AG09319 (cell line): Measurements from ENCODE around the gene SCARB1.

Experiments
- DNase-seq: peaks from one replicate; pipeline ENCODE4 v3.0.0-alpha.2; 2010; ENCODE audit warnings: low read depth; ENCODE audit errors: extremely low read depth
- TF ChIP-seq, protein P1 (sequence below): IDR thresholded peaks from 2 replicates; pipeline ENCODE4 v1.5.1; 2011; ENCODE audit warnings: low read depth, mild to moderate bottlenecking, inconsistent platforms, low read length, moderate library complexity

SCARB1 gene

DNA sequence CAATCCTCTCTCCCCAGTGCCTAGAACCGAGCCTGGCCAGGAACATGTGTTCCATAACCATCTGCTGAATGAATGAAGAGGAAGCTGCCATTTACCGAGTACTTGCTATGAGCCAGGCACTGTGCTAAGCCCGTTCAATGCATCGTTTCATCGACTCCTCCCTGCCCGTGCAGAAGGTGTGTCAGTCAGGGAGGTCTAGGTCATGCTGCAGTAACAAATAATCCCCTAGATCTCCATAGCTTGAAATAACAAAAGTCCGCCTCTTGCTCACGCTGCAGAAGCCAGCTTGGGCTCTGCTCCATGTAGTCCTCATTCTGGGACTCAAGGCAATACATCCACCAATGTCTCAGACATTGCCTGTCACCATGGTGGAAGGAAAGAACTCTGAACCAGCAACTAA is 101.3 kb downstream of the SCARB1 start:
- TF ChIP-seq, protein P1, sequence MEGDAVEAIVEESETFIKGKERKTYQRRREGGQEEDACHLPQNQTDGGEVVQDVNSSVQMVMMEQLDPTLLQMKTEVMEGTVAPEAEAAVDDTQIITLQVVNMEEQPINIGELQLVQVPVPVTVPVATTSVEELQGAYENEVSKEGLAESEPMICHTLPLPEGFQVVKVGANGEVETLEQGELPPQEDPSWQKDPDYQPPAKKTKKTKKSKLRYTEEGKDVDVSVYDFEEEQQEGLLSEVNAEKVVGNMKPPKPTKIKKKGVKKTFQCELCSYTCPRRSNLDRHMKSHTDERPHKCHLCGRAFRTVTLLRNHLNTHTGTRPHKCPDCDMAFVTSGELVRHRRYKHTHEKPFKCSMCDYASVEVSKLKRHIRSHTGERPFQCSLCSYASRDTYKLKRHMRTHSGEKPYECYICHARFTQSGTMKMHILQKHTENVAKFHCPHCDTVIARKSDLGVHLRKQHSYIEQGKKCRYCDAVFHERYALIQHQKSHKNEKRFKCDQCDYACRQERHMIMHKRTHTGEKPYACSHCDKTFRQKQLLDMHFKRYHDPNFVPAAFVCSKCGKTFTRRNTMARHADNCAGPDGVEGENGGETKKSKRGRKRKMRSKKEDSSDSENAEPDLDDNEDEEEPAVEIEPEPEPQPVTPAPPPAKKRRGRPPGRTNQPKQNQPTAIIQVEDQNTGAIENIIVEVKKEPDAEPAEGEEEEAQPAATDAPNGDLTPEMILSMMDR: no peak
- no peak for DNase-seq

- TF ChIP-seq, protein P1: no peak
- DNase-seq: no peak
These were observed 101.8 kb downstream of the SCARB1 start for GRCh38 chr12:124761871-124762270.

DNA sequence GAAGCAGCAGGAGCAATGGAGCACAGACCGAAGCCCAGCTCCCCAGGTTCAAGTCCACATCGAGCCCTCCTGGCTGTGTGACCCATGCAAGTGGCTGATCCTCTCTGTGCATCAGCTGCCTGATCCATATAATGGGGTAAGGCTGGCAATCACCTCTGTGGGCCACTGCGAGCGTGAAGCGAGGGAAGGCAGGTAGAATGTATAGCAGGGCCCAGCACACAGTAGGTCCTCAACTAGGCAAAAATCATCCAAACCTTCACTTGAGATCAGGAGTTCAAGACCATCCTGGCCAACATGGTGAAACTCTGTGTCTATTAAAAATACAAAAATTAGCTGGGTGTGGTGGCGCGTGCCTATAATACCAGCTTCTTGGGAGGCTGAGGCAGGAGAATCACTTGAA is 102.6 kb downstream of the SCARB1 start:
- TF ChIP-seq, protein P1: no peak

GRCh38 chr12:124760560-124760959 is 103.1 kb downstream of the SCARB1 start:
- no peak for DNase-seq
- TF ChIP-seq, protein P1: no peak

More for the DNA sequence above, 102.6 kb downstream of the SCARB1 start:
- no peak for DNase-seq

DNA sequence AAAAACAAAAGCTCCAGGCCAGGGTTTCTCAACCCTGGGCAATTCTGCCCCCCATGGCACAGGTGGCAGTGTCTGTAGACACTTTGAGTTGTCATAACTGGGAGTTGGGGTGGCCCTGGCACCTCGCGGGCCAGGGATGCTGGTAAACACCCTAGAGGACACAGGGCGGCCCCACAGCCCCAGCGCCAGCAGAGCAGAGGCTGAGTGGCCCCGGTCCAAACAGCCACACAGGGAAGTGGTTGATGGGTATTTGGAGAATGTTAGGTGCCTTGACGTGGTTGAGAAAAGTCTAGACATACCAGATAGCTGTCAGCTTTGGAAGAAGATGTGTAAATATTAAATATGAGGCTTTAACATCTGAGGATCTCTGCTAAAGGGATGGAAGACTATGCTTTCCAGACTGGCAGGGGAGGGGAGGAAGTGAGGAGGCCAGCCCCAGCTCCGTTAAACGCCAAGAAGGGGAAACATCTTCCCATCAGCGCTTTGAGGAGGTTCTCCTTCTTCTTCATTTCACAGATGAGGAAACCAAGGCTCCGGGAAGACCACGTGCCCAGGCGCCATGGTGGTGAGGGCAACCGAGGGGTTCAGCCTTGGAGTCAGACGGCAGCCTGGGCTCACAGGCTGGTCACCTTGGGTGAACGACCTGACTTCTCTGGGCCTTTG is 103.7 kb downstream of the SCARB1 start:
- TF ChIP-seq, protein P1: no peak
- no peak for DNase-seq

DNA sequence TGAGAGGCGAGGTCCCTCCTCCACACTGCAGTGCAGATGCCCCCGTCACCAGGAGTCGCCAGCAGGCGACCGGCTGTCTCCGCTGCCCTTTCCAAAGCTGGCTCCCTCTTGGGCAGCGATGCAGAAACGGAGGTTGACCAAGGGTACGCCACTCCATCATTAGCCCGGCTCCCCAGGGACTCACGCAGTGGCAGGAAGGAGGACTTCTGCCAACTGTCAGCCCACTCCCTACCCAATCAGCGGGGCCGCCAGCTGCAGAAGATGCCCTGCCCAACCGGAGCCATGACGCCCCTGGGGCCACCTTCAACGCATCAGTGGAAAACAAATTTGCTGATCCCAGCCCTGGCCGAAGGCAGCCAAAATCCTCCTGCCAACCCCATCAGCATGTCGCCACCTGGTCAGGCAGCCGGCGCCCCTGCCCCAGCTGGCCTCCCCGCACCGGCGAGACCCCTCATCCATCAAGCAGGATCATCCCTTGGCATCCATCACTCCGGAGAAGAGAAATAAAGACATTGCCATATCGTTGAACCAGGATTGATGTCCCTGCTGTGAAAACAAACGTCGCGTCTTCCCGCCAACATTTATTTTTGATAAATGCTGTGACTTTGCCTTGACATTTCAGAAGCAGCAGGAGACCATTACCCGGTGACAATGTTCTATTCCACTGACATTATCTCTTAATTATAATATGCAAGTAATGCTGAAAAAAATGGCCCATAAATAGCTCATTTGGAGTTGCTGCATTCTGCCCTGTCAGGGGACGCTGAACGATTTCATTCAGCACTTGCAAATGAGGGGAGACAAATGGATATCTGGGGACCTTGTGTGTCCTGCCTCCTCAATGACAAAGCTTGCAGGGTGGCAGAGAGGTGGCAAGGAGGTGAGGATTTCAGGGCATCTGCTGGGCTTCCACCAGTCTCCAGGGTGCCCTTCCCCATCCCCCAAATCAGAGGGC is 105.1 kb downstream of the SCARB1 start:
- TF ChIP-seq, protein P1: no peak
- DNase-seq: no peak

- TF ChIP-seq, protein P1: no peak
- DNase-seq: no peak
These were observed 106.3 kb downstream of the SCARB1 start for GRCh38 chr12:124757329-124757728.
